Measurements from ENCODE around the gene ACBD6.

ACBD6 gene

DNA sequence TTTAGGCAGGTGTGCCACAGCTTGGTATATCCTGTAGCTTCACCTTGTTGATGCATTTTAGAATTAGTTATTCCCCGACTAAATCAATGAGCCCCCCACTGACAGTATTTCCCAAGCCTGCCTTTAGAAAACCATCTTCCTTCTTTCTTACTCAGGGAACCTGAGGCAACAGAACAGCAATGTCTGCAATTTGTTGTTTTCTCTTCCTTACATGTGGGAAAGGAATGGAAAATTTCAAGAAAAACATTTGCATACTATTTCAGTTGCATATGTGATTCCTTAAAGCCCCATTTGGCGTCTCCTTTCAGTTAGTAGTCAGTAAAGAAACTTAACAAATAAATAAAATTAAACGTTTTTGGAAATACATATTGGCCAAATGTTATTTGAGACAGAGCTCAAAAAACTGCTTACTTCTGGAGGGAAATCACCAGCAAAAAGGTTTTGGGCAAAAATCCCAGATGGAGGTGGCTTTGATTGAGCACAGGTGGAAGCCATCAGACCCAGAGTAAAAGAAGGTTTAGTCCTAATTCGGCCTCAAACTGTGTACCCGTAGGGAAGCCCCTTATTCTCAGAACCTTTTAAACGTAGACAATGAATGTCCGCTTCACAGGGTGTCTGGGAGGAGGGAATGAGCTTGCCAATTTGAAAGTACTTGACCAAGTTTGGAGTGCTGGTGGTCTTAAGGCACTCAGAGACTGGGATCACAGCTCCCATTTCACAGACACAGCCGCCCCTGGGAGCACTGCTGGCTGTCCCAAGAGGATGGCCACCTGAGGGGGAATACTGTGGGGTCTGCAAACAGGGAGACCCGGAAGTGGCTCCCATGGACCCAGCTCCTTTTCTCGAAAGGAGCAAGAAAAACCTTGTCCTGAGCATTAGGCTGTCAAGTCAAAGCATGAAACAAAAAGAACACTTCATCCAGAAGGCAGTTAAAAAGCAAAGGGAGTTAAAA, 263.0 kb downstream of the ACBD6 start:
- Histone ChIP-seq H3K4me1 (ENCODE audit: control insufficient read depth, low read length) (peaks cover 8% of the 10 kb centered on the region), H3K9me2 (replicated peaks; ENCODE audit: control insufficient read depth, low read length) (no peaks in the 10 kb centered on the region), H3K27me3 (ENCODE audit: control insufficient read depth, low read length) (peaks cover 47% of the 10 kb centered on the region)

GRCh38 chr1:180238675-180239074, 263.7 kb downstream of the ACBD6 start:
- no peaks in the 10 kb centered on the region for H3K36me3 ChIP-seq (ENCODE audit: control insufficient read depth, low read length)
- TF ChIP-seq, protein P1, sequence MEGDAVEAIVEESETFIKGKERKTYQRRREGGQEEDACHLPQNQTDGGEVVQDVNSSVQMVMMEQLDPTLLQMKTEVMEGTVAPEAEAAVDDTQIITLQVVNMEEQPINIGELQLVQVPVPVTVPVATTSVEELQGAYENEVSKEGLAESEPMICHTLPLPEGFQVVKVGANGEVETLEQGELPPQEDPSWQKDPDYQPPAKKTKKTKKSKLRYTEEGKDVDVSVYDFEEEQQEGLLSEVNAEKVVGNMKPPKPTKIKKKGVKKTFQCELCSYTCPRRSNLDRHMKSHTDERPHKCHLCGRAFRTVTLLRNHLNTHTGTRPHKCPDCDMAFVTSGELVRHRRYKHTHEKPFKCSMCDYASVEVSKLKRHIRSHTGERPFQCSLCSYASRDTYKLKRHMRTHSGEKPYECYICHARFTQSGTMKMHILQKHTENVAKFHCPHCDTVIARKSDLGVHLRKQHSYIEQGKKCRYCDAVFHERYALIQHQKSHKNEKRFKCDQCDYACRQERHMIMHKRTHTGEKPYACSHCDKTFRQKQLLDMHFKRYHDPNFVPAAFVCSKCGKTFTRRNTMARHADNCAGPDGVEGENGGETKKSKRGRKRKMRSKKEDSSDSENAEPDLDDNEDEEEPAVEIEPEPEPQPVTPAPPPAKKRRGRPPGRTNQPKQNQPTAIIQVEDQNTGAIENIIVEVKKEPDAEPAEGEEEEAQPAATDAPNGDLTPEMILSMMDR (IDR thresholded peaks at IDR 0.05; ENCODE audit: low read depth, low read length, poor library complexity, severe bottlenecking): no peak
- no peak for TF ChIP-seq EZH2phosphoT487 (IDR thresholded peaks at IDR 0.05; ENCODE audit: borderline replicate concordance, low read length)
- H3K27me3 ChIP-seq (ENCODE audit: control insufficient read depth, low read length): peaks cover 47% of the 10 kb centered on the region

More for the DNA sequence above, 263.0 kb downstream of the ACBD6 start:
- no peak overlapping the region for H3K4me2 ChIP-seq (ENCODE audit: low read length)
- H3K36me3 ChIP-seq (ENCODE audit: control insufficient read depth, low read length): no peaks in the 10 kb centered on the region
- no peaks in the 10 kb centered on the region for H3K79me2 ChIP-seq (ENCODE audit: control insufficient read depth, low read length)
- no peaks in the 10 kb centered on the region for H3F3A ChIP-seq (ENCODE audit: control insufficient read depth, insufficient read depth)
- H3K27ac ChIP-seq (ENCODE audit: low read depth, low read length): no peak overlapping the region
- H3K9me3 ChIP-seq (ENCODE audit: control insufficient read depth, insufficient read depth, low read length): no peaks in the 10 kb centered on the region
- H3K4me3 ChIP-seq (ENCODE audit: low read length): no peak overlapping the region
- TF ChIP-seq, protein P1 (IDR thresholded peaks at IDR 0.05; ENCODE audit: low read depth, low read length, poor library complexity, severe bottlenecking): no peak
- no peak for TF ChIP-seq EZH2phosphoT487 (IDR thresholded peaks at IDR 0.05; ENCODE audit: borderline replicate concordance, low read length)
- H4K20me1 ChIP-seq (ENCODE audit: control insufficient read depth, insufficient read depth, low read depth, low read length): peaks cover 5% of the 10 kb centered on the region; the same call in 1 of the 2 replicates

More at GRCh38 chr1:180238675-180239074, 263.7 kb downstream of the ACBD6 start:
- H3K4me3 ChIP-seq (ENCODE audit: low read length): no peak overlapping the region
- H3K4me2 ChIP-seq (ENCODE audit: low read length): no peak overlapping the region
- no peaks in the 10 kb centered on the region for H3K79me2 ChIP-seq (ENCODE audit: control insufficient read depth, low read length)
- H3K9me3 ChIP-seq (ENCODE audit: control insufficient read depth, insufficient read depth, low read length): no peaks in the 10 kb centered on the region
- no peaks in the 10 kb centered on the region for H3F3A ChIP-seq (ENCODE audit: control insufficient read depth, insufficient read depth)
- no peak overlapping the region for H3K27ac ChIP-seq (ENCODE audit: low read depth, low read length)
- peaks cover 8% of the 10 kb centered on the region for H3K4me1 ChIP-seq (ENCODE audit: control insufficient read depth, low read length)
- H3K9me2 ChIP-seq (replicated peaks; ENCODE audit: control insufficient read depth, low read length): no peaks in the 10 kb centered on the region
- peaks cover 5% of the 10 kb centered on the region; the same call in 1 of the 2 replicates for H4K20me1 ChIP-seq (ENCODE audit: control insufficient read depth, insufficient read depth, low read depth, low read length)

All from DOHH2 (cell line).